Stimulated activated CD4-positive, alpha-beta T cell treated with anti-CD3 and anti-CD28 coated beads, Interleukin-2, amount 100 ng/mL, for 48 hours (primary cell): ENCODE data around the gene POT1.

Experiments
- DNase-seq, 2 donors: peaks; one replicate each; pipeline ENCODE4 v3.0.0-alpha.2; 2020

The POT1 gene

DNA sequence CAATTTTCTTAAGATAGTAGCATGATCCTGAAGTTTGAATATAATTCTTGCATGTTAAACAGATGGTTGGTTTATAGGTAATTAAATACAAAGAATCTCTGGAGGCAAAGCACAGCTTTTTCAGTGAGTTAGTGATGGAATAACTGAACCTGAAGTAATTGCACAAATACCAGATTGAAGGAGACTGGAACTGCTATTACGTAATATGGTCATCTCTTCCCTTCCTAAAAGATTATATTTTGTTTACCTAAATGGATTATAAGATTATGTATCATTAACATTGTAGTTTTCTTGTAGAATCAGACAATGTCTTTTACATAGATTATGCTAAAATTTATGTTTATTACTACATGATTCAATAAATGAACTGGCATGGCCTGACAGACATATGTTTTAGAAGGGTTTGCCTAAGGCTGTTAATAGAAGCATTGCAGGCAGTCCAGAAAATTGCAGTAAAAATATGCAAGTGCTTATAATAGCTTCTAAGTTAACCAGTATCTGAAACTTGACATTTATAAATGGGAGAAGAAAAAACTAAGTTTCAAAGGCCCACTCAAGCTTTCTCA, 128.2 kb downstream of the POT1 start:
- DNase-seq: no peak

DNA sequence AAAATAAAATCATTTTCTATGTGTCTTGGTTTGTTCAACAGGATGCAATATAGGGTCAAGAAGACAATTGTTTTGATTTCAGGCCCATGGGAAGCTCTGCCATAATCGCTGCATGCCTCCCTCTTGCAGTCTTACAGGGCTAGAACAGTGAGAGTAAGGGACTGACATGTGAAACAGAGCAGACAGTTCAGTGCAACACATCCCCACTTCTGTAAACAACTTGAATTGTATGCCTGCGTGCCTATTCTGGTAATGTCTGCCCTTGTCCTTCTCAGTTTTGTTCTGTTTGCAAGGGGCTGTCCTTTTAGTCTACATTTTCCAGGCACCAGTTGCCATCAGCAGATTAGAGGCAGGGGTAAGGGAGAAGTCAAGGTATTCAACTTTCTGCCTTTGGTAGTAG, 129.2 kb downstream of the POT1 start:
- no peak for DNase-seq

DNA sequence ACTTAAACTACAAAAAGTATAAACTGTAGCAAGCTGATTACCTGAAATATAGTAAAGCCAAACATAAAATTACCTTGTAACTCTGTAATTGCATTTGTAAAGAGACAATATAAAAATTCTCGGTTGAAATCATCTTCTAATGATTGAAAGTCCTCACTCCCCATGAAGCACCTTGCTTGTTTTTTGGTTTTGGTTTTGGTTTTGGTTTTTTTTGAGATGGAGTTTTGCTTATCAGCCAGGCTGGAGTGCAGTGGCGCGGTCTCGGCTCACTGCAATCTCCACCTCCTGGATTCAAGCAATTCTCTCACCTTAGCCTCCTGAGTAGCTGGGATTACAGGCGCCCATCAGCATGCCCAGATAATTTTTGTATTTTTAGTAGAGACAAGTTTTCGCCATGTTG, 130.2 kb downstream of the POT1 start:
- no peak for DNase-seq

- DNase-seq: no peak
Measured at GRCh38 chr7:124796771-124797170, 132.9 kb downstream of the POT1 start.

GRCh38 chr7:124792696-124793095, 136.9 kb downstream of the POT1 start:
- DNase-seq: no peak

- DNase-seq: no peak
Measured at GRCh38 chr7:124792002-124792401, 137.6 kb downstream of the POT1 start.

DNA sequence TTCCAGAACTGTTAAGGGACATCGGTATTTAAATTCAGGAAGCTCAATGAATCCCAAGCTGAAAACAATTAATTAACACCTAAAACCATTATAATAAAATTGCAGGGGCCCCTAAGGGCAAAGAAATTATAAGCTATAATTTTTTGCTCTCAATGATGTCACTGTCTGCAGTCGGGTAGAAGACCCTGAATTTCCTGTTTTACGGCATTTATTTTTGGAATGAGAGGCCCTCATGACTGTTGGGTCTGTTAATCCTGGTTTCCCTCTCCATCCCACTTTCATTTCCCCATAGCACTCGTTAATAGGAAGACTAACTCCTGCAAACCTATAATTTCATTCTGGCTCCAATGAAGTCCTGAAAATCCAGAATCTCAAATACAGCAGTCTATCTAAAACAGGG, 138.2 kb downstream of the POT1 start:
- no peak for DNase-seq

GRCh38 chr7:124790645-124791044, 139.0 kb downstream of the POT1 start:
- DNase-seq: no peak

GRCh38 chr7:124785994-124786393, 143.6 kb downstream of the POT1 start:
- no peak for DNase-seq

DNA sequence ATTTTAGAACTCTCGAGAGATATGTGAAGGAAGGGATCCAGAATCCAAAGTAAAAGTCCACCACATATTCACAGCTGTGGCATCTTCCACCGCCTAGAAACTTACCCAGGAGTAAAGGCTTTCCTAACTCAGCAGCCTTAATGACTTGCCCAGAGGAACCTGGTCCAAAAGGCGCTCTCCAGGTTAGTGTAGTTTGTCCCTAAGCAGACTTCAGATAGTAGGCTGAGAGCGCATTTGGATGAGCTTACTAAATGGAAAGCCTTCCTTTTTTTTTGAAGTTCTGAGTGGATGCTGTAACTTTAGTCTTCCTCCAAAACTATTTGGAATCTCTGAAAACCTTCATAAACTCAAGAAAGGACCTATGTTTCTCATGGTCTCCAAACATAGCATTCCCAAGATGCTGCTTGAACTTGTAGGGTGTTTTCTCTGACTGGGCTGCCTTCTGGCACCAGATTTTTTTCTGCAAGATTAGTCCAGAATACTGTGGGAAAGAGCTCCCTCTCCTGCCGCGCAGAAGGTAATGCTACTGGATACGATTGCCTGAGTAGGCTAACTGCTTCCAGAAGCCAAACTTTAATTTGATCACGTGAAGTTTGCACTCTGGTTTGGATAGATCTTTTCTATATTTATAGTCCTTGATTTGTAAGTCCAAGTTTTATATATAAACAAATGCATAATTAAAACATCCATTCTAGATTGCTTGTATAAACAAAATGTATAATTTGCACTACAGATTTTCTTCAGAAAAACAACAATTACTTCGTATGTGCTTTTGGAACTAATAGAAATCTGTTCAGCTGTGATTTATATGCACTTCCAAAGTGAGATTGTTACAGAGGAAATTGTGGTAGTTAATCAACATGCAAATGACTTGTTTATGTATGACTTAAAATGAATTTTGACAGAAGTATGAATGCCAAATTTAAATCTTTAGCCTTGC, 144.5 kb downstream of the POT1 start:
- DNase-seq: no peak

DNA sequence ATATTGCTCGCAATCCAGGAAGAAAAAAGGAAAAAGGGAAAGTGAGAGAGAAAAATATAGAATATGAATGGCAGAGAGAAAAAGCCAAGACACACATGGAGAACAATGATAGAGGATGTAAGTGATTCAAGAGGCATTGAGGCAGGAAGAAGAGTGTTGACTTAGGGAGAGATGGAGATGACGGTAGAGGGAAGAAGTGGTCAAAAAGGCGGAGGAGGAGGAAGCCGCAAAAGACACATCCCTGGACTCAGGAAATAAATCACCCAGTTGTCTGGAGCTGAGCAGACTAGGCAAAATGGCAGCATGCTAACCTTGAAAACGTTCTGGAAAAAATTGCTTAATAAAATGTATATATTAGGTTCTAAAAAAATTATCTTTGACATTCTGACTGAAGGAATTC, 146.4 kb downstream of the POT1 start:
- DNase-seq: no peak

DNA sequence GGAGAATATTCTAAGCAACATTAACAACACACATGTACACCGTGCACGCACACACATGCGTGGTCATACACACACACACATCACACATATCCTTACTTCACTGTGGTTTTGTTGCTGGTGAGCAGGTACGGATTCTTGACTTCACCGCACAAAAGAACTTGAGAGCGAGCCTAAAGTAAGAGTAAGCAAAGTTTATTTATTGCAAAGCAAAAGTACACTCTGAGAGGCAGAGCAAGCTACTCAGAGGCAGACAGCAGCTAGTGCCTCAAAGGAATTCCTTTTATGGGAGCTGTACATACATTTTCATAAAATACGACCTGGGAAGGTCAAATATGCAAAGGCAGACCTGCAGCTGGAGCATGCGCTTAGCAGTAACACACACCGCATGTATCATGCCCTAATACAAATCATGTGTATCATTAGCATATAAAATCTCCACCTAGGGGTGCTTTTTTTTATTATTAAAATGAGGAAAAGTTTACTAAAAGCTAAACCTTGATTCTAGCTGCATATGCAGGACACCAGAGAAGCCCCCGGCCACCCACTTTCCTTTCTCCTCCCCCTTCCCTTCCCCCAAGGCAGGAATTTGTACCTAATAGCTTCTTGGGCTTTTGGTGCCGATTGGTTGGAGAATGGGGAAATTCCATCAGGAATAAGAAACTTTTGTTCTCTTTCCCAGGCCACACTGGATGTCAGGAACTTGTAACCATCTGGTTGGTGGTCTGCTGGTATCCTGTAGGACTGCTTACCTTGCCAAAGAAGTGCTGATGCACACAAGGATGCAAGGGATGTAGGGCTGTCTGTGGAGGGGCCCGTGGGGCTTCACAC, 147.5 kb downstream of the POT1 start:
- no peak for DNase-seq

- DNase-seq: no peak
Measured at GRCh38 chr7:124781418-124781817, 148.2 kb downstream of the POT1 start.

DNA sequence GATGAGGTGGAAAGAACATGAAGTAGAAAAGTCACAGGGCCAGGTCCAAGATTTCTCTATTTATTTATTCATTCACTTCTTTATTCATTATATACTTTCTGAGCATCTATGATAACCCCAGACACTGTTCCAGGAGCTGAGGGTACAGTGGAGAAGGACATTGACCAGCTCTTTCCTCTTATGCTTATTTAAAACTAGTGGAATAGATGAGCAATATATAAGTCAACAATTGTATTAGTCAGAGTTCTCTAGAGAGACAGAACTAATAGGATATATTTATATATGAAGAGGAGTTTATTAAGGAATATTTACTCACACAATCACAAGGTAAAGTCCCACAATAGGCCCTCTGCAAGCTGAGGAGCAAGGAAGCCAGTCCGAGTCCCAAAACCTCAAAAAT, 149.0 kb downstream of the POT1 start:
- DNase-seq: no peak

GRCh38 chr7:124780056-124780455, 149.6 kb downstream of the POT1 start:
- no peak for DNase-seq

- no peak for DNase-seq
Measured at GRCh38 chr7:124779620-124780019, 150.0 kb downstream of the POT1 start.

- DNase-seq: no peak
Measured at GRCh38 chr7:124779194-124779593, 150.4 kb downstream of the POT1 start.

DNA sequence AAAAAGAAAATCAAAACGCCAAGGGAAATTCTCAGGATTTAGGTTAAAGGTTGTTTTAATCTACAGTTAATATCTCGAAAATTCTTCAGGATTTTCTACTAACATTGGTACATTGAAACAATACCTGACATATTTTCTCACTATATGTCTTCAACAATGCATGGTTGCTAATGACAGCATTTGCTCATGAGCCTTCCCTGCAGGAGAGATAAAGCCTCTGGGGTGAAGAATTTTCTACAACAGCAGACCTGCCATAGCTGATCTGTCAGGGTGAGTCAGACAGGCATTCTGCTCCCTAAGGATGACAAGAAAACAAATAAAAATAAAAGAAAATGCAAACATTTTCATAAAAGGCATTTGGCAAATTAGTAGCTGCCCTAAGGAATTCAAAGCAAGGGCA, 152.4 kb downstream of the POT1 start:
- no peak for DNase-seq

- no peak for DNase-seq
Measured at GRCh38 chr7:124776153-124776552, 153.5 kb downstream of the POT1 start.

GRCh38 chr7:124775422-124775821, 154.2 kb downstream of the POT1 start:
- DNase-seq: no peak

- DNase-seq: no peak
Measured at GRCh38 chr7:124773938-124774337, 155.7 kb downstream of the POT1 start.

DNA sequence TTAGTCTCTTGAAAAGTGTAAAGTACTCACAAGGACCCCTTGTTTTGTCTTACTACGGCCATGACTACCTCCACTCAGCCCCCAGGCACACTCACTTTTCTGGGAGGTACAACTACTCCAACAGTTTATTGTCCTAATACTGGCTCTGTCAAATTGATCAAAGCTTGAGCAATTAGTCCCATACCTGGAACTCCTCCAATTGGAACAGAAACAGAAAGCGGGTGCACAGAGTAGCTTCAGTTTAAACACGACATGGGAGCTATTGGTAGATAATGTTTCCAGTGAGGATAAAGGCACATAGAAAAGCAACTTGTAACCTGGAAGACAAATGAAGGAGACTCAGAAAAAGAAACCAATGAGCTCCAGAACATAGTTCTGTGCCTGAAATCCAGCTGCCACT, 156.3 kb downstream of the POT1 start:
- no peak for DNase-seq
